Measurements from ENCODE around the gene EMD. TPM values are rescaled to one million over a fixed set of nuclear protein-coding genes. Genes with fewer than 3 reads are reported as not detected.

Gene EMD
- total RNA-seq, 2 experiments from 2014 or later, result 75.9 to 89.4 TPM

- DNase-seq, result peak; percentile 76
- Mint-ChIP-seq H3K27me3 (no peaks in the 10 kb centered on the region), H3K27ac (peak overlapping the region; percentile 68), H3K36me3 (ENCODE audit: low read depth) (peaks cover 10% of the 10 kb centered on the region), H3K9me3 (ENCODE audit: low read depth) (no peaks in the 10 kb centered on the region), H3K4me1 (peaks cover 13% of the 10 kb centered on the region), H3K4me3 (peak overlapping the region; percentile 86)
- ChIA-PET CTCF (interaction anchor here (0.6 to 1.1 kb wide), 2 partner anchors 15 to 81 kb away, joined by 4 to 5 read pairs; no protein-coding TSS in a partner anchor), POLR2A (interaction anchor here (0.5 to 1.2 kb wide), 3 partner anchors 13 to 44 kb away, joined by 3 to 7 read pairs (median 4); partner anchors contain the start of genes ATP6AP1 and RPL10)
- peak; percentile 81 for ATAC-seq
- intact Hi-C loops (cut with DNase I, micrococcal nuclease), result loop anchor here (1.0 to 5.0 kb wide), 6 partner anchors 14 to 104 kb away; partner anchors contain the start of genes ATP6AP1 (in 2 of the 2), FAM3A (in 1 of the 2), LAGE3 (in 1 of the 2) and PLXNA3 (in 1 of the 2)
These were observed 32.9 kb downstream of the EMD start for GRCh38 chrX:154411981-154412340.

- ChIA-PET POLR2A (interaction anchor here (1.0 to 1.2 kb wide), 2 partner anchors 14 to 16 kb away, joined by 4 to 7 read pairs; partner anchors contain the start of genes ATP6AP1 and RPL10), CTCF (interaction anchor here (0.5 to 1.1 kb wide), 3 partner anchors 15 to 99 kb away, joined by 3 to 5 read pairs (median 4); no protein-coding TSS in a partner anchor)
- H3K27me3 Mint-ChIP-seq, result no peaks in the 10 kb centered on the region
- intact Hi-C loops (cut with DNase I, micrococcal nuclease), result loop anchor here (1.0 to 5.0 kb wide), 4 partner anchors 16 to 104 kb away; partner anchors contain the start of genes ATP6AP1 (in 1 of the 2), FAM3A (in 1 of the 2), LAGE3 (in 1 of the 2) and PLXNA3 (in 1 of the 2)
- H3K4me3 Mint-ChIP-seq, result peak overlapping the region; percentile 86
- ATAC-seq (peak; percentile 49), DNase-seq (peak; percentile 52)
- H3K4me1 Mint-ChIP-seq, result peaks cover 13% of the 10 kb centered on the region
- no peaks in the 10 kb centered on the region for H3K9me3 Mint-ChIP-seq (ENCODE audit: low read depth)
- peaks cover 10% of the 10 kb centered on the region for H3K36me3 Mint-ChIP-seq (ENCODE audit: low read depth)
- peak overlapping the region; percentile 68 for H3K27ac Mint-ChIP-seq
These were observed 33.4 kb downstream of the EMD start for GRCh38 chrX:154412468-154412867.

GRCh38 chrX:154413142-154413541 is 34.0 kb downstream of the EMD start:
- H3K27ac Mint-ChIP-seq, result no peak overlapping the region
- intact Hi-C loops (cut with DNase I, micrococcal nuclease), result loop anchor here (2.0 to 5.0 kb wide), 2 partner anchors 16 to 44 kb away; partner anchors contain the start of genes ATP6AP1 (in 1 of the 2) and PLXNA3 (in 1 of the 2)
- peak overlapping the region; percentile 86 for H3K4me3 Mint-ChIP-seq
- ChIA-PET POLR2A (no interaction called here), CTCF (interaction anchor here (0.5 kb wide), 1 partner anchor 98 kb away, joined by 3 read pairs; no protein-coding TSS in a partner anchor)
- peaks cover 13% of the 10 kb centered on the region for H3K4me1 Mint-ChIP-seq
- H3K9me3 Mint-ChIP-seq (ENCODE audit: low read depth), result no peaks in the 10 kb centered on the region
- H3K36me3 Mint-ChIP-seq (ENCODE audit: low read depth), result peaks cover 10% of the 10 kb centered on the region
- ATAC-seq (no peak), DNase-seq (no peak)
- no peaks in the 10 kb centered on the region for H3K27me3 Mint-ChIP-seq

GRCh38 chrX:154417157-154417556 is 38.1 kb downstream of the EMD start:
- intact Hi-C loops (cut with DNase I, micrococcal nuclease), result no loop called here
- Mint-ChIP-seq H3K4me3 (no peak overlapping the region), H3K9me3 (ENCODE audit: low read depth) (no peaks in the 10 kb centered on the region), H3K27ac (no peak overlapping the region), H3K4me1 (peaks cover 9% of the 10 kb centered on the region), H3K36me3 (ENCODE audit: low read depth) (peaks cover 12% of the 10 kb centered on the region), H3K27me3 (no peaks in the 10 kb centered on the region)
- DNase-seq (no peak), ATAC-seq (no peak)
- ChIA-PET CTCF (no interaction called here), POLR2A (no interaction called here)

- ChIA-PET CTCF (no interaction called here), POLR2A (no interaction called here)
- intact Hi-C loops (cut with DNase I, micrococcal nuclease), result no loop called here
- no peaks in the 10 kb centered on the region for H3K9me3 Mint-ChIP-seq (ENCODE audit: low read depth)
- H3K36me3 Mint-ChIP-seq (ENCODE audit: low read depth), result peaks cover 5% of the 10 kb centered on the region
- no peaks in the 10 kb centered on the region for H3K27me3 Mint-ChIP-seq
- peaks cover 3% of the 10 kb centered on the region for H3K4me1 Mint-ChIP-seq
- H3K4me3 Mint-ChIP-seq, result no peak overlapping the region
- ATAC-seq (no peak), DNase-seq (no peak)
- no peak overlapping the region for H3K27ac Mint-ChIP-seq
These were observed 40.1 kb downstream of the EMD start for GRCh38 chrX:154419189-154419588.

GRCh38 chrX:154419688-154420401 is 40.8 kb downstream of the EMD start:
- CTCF ChIA-PET, result no interaction called here
- no peaks in the 10 kb centered on the region for H3K9me3 Mint-ChIP-seq (ENCODE audit: low read depth)
- no peak overlapping the region for H3K4me3 Mint-ChIP-seq
- intact Hi-C loops (cut with DNase I, micrococcal nuclease), result no loop called here
- no peak for DNase-seq
- peaks cover 6% of the 10 kb centered on the region for H3K4me1 Mint-ChIP-seq
- no peak for ATAC-seq
- peaks cover 5% of the 10 kb centered on the region for H3K36me3 Mint-ChIP-seq (ENCODE audit: low read depth)
- H3K27me3 Mint-ChIP-seq, result no peaks in the 10 kb centered on the region
- POLR2A ChIA-PET, result no interaction called here
- no peak overlapping the region for H3K27ac Mint-ChIP-seq

- POLR2A ChIA-PET, result no interaction called here
These were observed 41.3 kb downstream of the EMD start for GRCh38 chrX:154420402-154420756.

GRCh38 chrX:154426916-154427770 is 48.0 kb downstream of the EMD start:
- intact Hi-C loops (cut with DNase I, micrococcal nuclease), result loop anchor here in 1 of 2 experiments (5.0 kb wide), 1 partner anchor 455 kb away; the partner anchor contains the start of genes HCFC1 and TMEM187
- Mint-ChIP-seq H3K9me3 (ENCODE audit: low read depth) (no peaks in the 10 kb centered on the region), H3K4me3 (peak overlapping the region; percentile 77), H3K36me3 (ENCODE audit: low read depth) (no peaks in the 10 kb centered on the region), H3K27me3 (no peaks in the 10 kb centered on the region), H3K27ac (no peak overlapping the region), H3K4me1 (peaks cover 26% of the 10 kb centered on the region)
- ChIA-PET CTCF (interaction anchor here (0.8 kb wide), 1 partner anchor 100 kb away, joined by 3 read pairs; no protein-coding TSS in a partner anchor), POLR2A (no interaction called here)
- DNase-seq, result no peak
- no peak for ATAC-seq

More at GRCh38 chrX:154420402-154420756, 41.3 kb downstream of the EMD start:
- intact Hi-C loops (cut with DNase I, micrococcal nuclease), result no loop called here
- CTCF ChIA-PET, result no interaction called here
- DNase-seq, result no peak
- ATAC-seq, result no peak
- no peak overlapping the region for H3K4me3 Mint-ChIP-seq
- H3K36me3 Mint-ChIP-seq (ENCODE audit: low read depth), result peaks cover 3% of the 10 kb centered on the region
- no peak overlapping the region for H3K27ac Mint-ChIP-seq
- H3K4me1 Mint-ChIP-seq, result peaks cover 6% of the 10 kb centered on the region
- H3K9me3 Mint-ChIP-seq (ENCODE audit: low read depth), result no peaks in the 10 kb centered on the region
- H3K27me3 Mint-ChIP-seq, result no peaks in the 10 kb centered on the region

GRCh38 chrX:154428176-154429171 is 49.4 kb downstream of the EMD start, which contains the start of gene ATP6AP1:
TSS of gene ATP6AP1 (plus strand) at chrX:154428677. CDS start at chrX:154428693, 16 bp downstream.
- ChIA-PET POLR2A (interaction anchor here (1.0 kb wide), 1 partner anchor 17 kb away, joined by 4 read pairs; the partner anchor contains the start of gene TAFAZZIN), CTCF (interaction anchor here (0.5 to 0.7 kb wide), 2 partner anchors 31 to 792 kb away, joined by 3 to 4 read pairs; no protein-coding TSS in a partner anchor)
- DNase-seq (peak; percentile 94), ATAC-seq (peak; percentile 99)
- Mint-ChIP-seq H3K4me3 (peak within 1 kb of the TSS; percentile 77), H3K27ac (peak within 1 kb of the TSS; percentile 65), H3K27me3 (no peaks in the 10 kb centered on the region), H3K36me3 (ENCODE audit: low read depth) (peaks cover 2% of the 10 kb centered on the region), H3K4me1 (peaks cover 26% of the 10 kb centered on the region), H3K9me3 (ENCODE audit: low read depth) (no peaks in the 10 kb centered on the region)
- intact Hi-C loops (cut with DNase I, micrococcal nuclease), result loop anchor here (1.0 to 5.0 kb wide), 5 partner anchors 16 to 456 kb away; partner anchors contain the start of genes HCFC1 (in 1 of the 2), RPL10 (in 1 of the 2), SLC10A3 (in 1 of the 2) and TAFAZZIN (in 1 of the 2)

GRCh38 chrX:154429711-154430110 is 50.6 kb downstream of the EMD start:
- no peaks in the 10 kb centered on the region for H3K27me3 Mint-ChIP-seq
- H3K36me3 Mint-ChIP-seq (ENCODE audit: low read depth), result peaks cover 2% of the 10 kb centered on the region
- peak overlapping the region; percentile 65 for H3K27ac Mint-ChIP-seq
- no peaks in the 10 kb centered on the region for H3K9me3 Mint-ChIP-seq (ENCODE audit: low read depth)
- ATAC-seq, result no peak
- peak overlapping the region; percentile 77 for H3K4me3 Mint-ChIP-seq
- intact Hi-C loops (cut with DNase I, micrococcal nuclease), result loop anchor here (2.0 to 5.0 kb wide), 4 partner anchors 17 to 457 kb away; partner anchors contain the start of genes HCFC1 (in 1 of the 2), RPL10 (in 1 of the 2), SLC10A3 (in 1 of the 2) and TMEM187 (in 1 of the 2)
- peaks cover 24% of the 10 kb centered on the region for H3K4me1 Mint-ChIP-seq
- CTCF ChIA-PET, result interaction anchor here (0.7 to 1.0 kb wide), 2 partner anchors 32 to 107 kb away, joined by 3 read pairs; no protein-coding TSS in a partner anchor
- peak; percentile 16 for DNase-seq
- POLR2A ChIA-PET, result no interaction called here

Data from activated CD4-positive, alpha-beta T cell treated with anti-CD3 and anti-CD28 coated beads for 36 hours (primary cell).